ENCODE results near the gene GARNL3.

The GARNL3 gene

GRCh38 chr9:127313042-127313560 is 48.5 kb downstream of the GARNL3 start:
- no peak for DNase-seq (ENCODE audit: low spot score)

DNA sequence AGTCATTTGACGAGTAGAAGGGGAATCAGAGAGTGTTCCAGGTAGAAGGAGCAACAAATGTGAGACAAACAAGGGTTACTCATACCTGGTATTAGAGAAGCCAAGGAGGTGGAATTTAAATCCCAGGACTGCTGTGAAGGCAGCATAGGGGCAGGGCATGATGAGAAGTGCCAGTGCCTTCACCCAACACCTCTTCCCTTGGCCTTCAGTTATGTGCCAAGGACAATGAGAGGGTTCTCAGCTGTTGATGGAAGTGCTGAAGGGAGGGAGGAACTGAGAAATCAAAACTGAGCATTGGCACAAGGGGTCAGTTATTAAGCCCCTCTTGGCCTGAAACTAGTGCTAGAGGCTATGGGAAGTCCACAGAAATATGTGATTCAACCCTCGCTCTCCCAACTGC is 50.3 kb downstream of the GARNL3 start:
- DNase-seq (ENCODE audit: low spot score) = no peak

GRCh38 chr9:127316586-127317323 is 52.2 kb downstream of the GARNL3 start:
- DNase-seq (ENCODE audit: low spot score) = no peak

DNA sequence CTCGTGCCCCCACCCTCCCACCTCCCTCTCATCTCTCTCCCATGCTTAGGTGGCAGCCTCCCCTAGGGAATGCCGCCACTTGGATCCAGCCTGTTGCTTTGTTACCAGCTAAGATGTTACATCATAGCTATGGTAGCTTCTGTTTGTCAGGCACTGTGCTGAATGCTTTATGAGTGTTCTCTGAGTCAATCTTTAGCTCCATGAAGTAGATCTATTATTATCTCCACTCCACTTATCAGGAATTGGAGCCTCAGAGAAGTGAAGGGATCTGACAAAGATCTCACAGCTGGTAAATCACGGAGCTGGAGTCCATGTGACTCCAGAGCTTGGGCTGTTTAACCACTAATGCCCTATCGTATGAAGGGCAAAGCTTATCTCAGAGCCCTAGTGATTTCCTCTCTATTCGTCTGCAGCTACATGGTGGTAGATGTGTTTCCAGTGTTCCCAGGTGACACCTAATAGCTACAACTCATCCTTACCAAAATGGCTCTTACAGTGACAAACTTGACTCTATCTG is 54.1 kb downstream of the GARNL3 start:
- no peak for DNase-seq (ENCODE audit: low spot score)

- no peak for DNase-seq (ENCODE audit: low spot score)
Observed at GRCh38 chr9:127319366-127320114, 55.0 kb downstream of the GARNL3 start.

DNA sequence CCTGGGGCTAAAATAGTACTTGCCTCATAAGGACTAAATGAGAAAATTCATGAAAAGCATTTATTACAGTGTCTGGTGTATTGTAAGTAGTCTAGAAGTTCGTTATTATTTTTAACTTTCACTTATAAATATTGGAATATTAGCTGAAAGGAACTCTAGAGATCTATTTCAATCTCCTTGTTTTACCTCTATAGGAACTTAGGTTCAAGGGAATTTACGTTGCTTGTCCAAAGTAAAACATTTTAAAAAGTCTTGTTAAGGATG is 55.5 kb downstream of the GARNL3 start:
- DNase-seq (ENCODE audit: low spot score) = no peak

GRCh38 chr9:127323393-127323792 is 58.8 kb downstream of the GARNL3 start:
- no peak for DNase-seq (ENCODE audit: low spot score)

- no peak for DNase-seq (ENCODE audit: low spot score)
Observed at GRCh38 chr9:127330501-127330900, 65.9 kb downstream of the GARNL3 start.

DNA sequence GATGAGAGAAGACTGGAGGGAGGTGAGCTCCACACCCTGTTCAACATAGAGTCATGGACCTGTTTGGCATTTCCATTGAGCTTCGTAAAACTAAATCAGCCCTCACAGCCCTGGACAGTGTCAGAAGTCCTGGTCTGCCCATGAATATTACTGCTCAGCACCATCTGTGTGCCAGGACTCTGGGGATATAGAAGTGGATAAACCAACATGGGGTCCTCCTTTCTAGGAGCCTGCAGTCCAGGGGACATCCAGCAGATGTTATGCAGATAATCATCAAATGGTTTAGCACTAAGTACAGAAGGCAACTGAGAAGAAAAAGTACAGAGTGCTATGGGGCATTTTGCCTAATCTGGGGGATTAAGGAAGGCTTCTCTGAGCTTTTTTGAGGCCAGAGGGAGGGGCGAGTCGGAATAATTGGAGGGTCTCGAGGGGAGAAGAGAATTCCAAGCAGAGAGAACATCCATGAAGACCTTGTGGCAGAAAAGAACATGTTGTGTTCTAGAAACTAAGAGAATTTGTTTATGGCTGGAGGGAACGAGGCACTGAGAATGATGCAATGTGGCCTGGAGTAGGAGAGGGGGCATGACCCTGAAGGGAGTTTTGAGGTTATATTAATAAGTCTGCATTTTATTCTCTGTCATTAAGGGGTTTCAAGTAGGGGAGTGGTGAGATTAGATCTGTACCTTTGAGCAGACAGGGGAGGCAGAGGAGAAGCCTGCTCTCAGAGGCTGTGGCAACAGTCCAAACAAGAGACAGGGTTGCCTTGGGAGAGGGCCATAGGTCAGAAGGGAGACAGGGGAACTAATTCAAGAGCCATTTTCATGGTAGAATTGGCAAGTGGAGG is 68.9 kb downstream of the GARNL3 start:
- DNase-seq (ENCODE audit: low spot score) = no peak

DNA sequence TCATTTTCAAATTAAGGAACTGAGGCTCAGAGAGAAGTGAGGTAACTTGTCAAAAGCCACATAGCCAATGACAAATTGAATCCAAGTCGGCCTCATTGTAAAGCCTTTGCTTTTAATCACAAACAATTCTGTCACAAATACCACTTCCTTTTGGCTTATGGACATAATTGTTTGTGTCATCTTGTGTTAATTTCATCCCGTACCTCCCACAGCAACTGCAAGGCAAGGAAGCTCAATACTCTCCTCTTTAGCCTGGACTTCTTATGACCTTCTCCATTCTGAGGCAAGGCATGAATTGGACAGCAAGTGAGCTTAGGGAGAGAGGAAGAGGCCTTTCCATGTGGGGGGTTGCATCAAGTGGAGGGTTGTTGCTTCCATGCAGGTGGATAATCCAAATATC is 70.2 kb downstream of the GARNL3 start:
- no peak for DNase-seq (ENCODE audit: low spot score)

DNA sequence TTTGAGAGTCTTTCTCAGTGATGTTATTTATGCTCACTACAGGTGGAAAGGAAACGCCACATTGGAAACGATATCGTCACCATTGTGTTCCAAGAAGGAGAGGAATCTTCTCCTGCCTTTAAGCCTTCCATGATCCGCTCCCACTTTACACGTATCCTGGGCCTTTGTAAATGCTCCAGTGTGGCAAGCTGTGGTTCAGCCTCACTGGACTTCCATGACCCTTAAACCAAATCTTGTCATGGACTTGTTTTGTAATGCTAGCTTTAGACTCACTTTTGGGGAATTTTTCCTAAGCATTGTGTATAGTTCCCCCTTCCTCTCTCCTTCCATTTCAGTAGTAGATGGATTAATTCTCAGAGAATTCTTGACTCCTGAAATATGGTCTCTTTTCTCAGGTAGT is 71.5 kb downstream of the GARNL3 start:
- DNase-seq (ENCODE audit: low spot score) = no peak

GRCh38 chr9:127336506-127337352 is 72.2 kb downstream of the GARNL3 start:
- peak; percentile 95 for DNase-seq (ENCODE audit: low spot score)

- DNase-seq (ENCODE audit: low spot score) = no peak
Observed at GRCh38 chr9:127340721-127341120, 76.1 kb downstream of the GARNL3 start.

DNA sequence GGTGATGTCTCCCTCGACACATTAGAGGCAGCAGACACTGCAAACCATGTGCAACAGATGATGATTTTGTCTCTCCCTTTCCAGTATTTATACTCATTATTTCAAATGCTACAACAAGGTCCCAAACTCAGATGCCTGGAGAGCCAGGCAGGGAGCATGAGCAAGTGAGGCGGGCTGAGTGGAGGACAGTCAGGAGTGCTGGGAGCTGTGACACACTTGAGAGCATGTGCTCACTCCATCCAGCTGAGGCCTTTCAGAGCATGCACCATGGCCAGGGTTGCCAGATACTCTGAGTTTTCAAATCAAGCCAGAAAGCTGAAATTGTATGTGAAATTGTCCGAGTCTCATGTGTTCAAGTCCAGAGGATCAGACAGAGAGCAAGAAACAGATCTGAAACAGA is 76.6 kb downstream of the GARNL3 start:
- no peak for DNase-seq (ENCODE audit: low spot score)

- DNase-seq (ENCODE audit: low spot score) = no peak
Observed at GRCh38 chr9:127344368-127345000, 79.9 kb downstream of the GARNL3 start.

DNA sequence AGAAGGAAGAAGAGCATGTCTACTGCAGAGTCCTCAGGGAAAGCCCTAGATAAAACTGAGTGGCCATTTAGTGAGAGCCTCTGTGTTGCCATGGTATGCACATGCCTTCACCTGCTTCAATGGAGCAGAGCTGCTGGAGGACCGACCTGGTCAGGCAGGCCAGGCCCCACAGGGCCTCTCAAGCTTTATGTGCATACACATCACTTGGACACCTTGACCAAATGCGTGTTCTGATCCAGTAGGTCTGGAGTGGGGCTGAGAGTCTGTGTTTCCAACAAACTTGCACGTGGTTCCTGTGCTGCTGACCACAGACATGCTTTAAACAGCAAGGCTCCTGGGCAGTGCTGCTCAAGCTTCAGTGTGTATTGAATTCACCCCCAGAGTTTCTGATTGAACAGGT is 81.0 kb downstream of the GARNL3 start:
- DNase-seq (ENCODE audit: low spot score) = no peak

GRCh38 chr9:127346584-127346983 is 82.0 kb downstream of the GARNL3 start:
- no peak for DNase-seq (ENCODE audit: low spot score)

DNA sequence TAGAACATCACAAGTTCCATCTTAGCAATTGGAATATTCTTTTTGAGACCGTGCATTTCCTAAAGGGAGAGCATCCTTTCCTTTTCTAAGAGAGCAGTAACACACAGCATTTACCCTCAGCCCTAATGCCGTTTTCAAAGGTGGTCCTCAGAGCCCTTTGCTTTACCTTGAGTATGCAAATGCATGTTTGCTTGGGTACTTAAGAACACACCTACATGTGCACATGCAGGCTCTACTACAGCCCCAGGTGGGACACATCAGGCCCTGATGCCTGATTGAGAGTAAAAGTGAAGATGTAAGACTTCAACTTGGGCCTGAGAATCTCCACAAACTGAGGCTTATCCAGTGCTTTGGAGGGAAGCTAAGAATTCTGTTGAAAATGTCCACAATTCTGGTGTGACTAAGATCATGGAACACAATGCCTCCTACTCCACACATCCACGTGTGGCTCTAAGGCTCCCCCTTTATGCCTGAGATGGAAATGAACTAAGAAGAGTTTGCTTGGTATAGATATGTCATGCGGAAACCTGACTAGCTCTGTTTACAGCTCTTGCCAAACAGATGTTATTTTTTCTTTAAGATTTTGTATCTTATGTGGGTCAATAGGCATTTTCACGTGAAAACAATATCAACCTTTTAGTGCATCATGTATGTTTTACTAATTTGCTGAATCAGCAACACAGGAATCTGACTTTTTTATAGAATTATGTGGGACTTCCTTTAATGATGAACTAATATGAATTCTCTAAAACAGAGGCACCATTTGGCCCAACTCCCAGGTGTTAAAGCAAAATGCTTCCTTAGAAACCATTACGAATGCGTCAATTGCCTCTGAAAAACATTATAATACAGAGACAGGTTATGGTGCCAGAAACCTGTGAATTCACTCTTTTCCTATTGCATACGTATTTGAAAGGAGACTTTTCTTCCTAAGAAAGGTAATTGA is 83.5 kb downstream of the GARNL3 start:
- peak; percentile 63 for DNase-seq (ENCODE audit: low spot score)

DNA sequence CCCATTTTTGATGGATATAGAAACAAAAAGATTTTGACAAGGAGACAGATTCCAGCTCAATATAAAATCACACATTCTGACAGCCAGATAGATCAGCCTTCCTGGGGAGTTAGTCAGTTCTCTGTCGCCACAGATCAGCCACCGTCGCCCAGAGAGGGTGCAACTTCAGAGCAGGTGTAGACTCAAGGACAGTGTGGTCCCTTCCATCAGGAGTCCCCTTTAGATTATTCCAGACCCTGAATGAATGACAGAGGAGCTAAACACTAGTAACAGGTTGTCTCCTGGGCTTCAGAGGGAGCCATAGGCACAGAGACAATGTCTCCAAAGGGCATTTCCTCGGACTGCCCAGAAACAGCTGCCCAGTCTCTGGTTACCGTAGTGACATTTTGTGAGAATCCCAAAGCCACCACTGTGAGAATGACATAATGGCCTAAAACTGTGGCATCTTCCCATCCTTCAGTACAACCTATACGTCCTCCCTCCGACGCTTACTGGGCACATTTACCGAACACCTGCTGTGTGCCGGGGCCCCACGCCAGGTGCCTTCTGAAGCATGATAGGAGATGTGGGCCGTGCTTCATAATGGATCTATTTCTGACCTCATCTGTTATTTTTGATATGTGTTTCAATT is 85.0 kb downstream of the GARNL3 start:
- DNase-seq (ENCODE audit: low spot score) = no peak
